KMS-11 (cell line): ENCODE data around the gene ANKRD33B.

Experiments used
- H2AFZ ChIP-seq: fragments of 200-600 bp; sonication (generic); 2 replicates; pipeline ENCODE4 v1.6.1; 2016; ENCODE audit warnings: antibody characterized with exemption, mixed run types, low read depth
- H3K27ac ChIP-seq: fragments of 200-600 bp; sonication (generic); 2 replicates; pipeline ENCODE4 v1.6.1; 2016; ENCODE audit warnings: mild to moderate bottlenecking, mixed run types
- H3K27me3 ChIP-seq: fragments of 200-600 bp; sonication (generic); 2 replicates; pipeline ENCODE4 v1.6.1; 2017; ENCODE audit warnings: mild to moderate bottlenecking, low read depth, mixed run types, moderate library complexity; ENCODE audit not compliant: insufficient read depth
- H3K36me3 ChIP-seq: fragments of 200-600 bp; sonication (generic); 2 replicates; pipeline ENCODE4 v1.6.1; 2017; ENCODE audit warnings: mild to moderate bottlenecking, mixed run types; ENCODE audit not compliant: insufficient read depth
- H3K4me1 ChIP-seq: fragments of 200-600 bp; sonication (generic); 2 replicates; pipeline ENCODE4 v1.6.1; 2016; ENCODE audit warnings: mild to moderate bottlenecking, low read depth, mixed run types; ENCODE audit not compliant: poor library complexity, severe bottlenecking
- H3K4me2 ChIP-seq: fragments of 200-600 bp; sonication (generic); 2 replicates; pipeline ENCODE4 v1.7.0; 2016; ENCODE audit warnings: mild to moderate bottlenecking, mixed run types
- H3K4me3 ChIP-seq: fragments of 200-600 bp; sonication (generic); IDR thresholded peaks from 2 replicates; pipeline ENCODE4 v1.6.1; 2017; ENCODE audit warnings: low read depth, low read length, mixed read lengths; ENCODE audit not compliant: insufficient read depth
- H3K79me2 ChIP-seq: fragments of 200-600 bp; sonication (generic); 2 replicates; pipeline ENCODE4 v1.6.1; 2016; ENCODE audit warnings: low read depth, mixed run types; ENCODE audit not compliant: insufficient read depth
- H3K9ac ChIP-seq: fragments of 200-600 bp; sonication (generic); 2 replicates; pipeline ENCODE4 v1.6.1; 2016; ENCODE audit warnings: mild to moderate bottlenecking, mixed run types
- H4K20me1 ChIP-seq: fragments of 200-600 bp; sonication (generic); 2 replicates; pipeline ENCODE4 v1.6.1; 2016; ENCODE audit warnings: mild to moderate bottlenecking, mixed run types; ENCODE audit not compliant: insufficient read depth
- TF ChIP-seq, protein P1 (sequence below): fragments of 200-600 bp; sonication (generic); conservative IDR thresholded peaks from 2 replicates; pipeline ENCODE4 v1.6.1; 2017; ENCODE audit warnings: low read depth, mild to moderate bottlenecking, antibody characterized with exemption, low read length, moderate library complexity, mixed read lengths

ANKRD33B gene

GRCh38 chr5:10699987-10700386 lies 136.1 kb downstream of the ANKRD33B start:
- H4K20me1 ChIP-seq = no peaks in the 10 kb centered on the region

GRCh38 chr5:10700516-10700915 lies 136.6 kb downstream of the ANKRD33B start:
- Histone ChIP-seq H3K4me3 (no peak overlapping the region), H3K27ac (no peak overlapping the region), H3K36me3 (no peaks in the 10 kb centered on the region), H3K27me3 (no peaks in the 10 kb centered on the region), H3K9ac (no peak overlapping the region), H3K4me1 (peaks cover 5% of the 10 kb centered on the region), H4K20me1 (no peaks in the 10 kb centered on the region), H2AFZ (no peak overlapping the region), H3K79me2 (no peaks in the 10 kb centered on the region), H3K4me2 (no peak overlapping the region)
- TF ChIP-seq, protein P1, sequence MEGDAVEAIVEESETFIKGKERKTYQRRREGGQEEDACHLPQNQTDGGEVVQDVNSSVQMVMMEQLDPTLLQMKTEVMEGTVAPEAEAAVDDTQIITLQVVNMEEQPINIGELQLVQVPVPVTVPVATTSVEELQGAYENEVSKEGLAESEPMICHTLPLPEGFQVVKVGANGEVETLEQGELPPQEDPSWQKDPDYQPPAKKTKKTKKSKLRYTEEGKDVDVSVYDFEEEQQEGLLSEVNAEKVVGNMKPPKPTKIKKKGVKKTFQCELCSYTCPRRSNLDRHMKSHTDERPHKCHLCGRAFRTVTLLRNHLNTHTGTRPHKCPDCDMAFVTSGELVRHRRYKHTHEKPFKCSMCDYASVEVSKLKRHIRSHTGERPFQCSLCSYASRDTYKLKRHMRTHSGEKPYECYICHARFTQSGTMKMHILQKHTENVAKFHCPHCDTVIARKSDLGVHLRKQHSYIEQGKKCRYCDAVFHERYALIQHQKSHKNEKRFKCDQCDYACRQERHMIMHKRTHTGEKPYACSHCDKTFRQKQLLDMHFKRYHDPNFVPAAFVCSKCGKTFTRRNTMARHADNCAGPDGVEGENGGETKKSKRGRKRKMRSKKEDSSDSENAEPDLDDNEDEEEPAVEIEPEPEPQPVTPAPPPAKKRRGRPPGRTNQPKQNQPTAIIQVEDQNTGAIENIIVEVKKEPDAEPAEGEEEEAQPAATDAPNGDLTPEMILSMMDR = no peak

More at GRCh38 chr5:10699987-10700386, 136.1 kb downstream of the ANKRD33B start:
- Histone ChIP-seq H3K4me3 (no peak overlapping the region), H3K9ac (no peak overlapping the region), H3K36me3 (no peaks in the 10 kb centered on the region), H3K4me1 (peaks cover 2% of the 10 kb centered on the region), H3K4me2 (no peak overlapping the region), H3K27me3 (no peaks in the 10 kb centered on the region), H2AFZ (no peak overlapping the region), H3K79me2 (no peaks in the 10 kb centered on the region), H3K27ac (no peak overlapping the region)
- TF ChIP-seq, protein P1 = no peak

GRCh38 chr5:10701567-10702039 lies 137.7 kb downstream of the ANKRD33B start:
- Histone ChIP-seq H4K20me1 (no peaks in the 10 kb centered on the region), H3K4me2 (no peak overlapping the region), H3K4me3 (no peak overlapping the region), H3K4me1 (peaks cover 5% of the 10 kb centered on the region), H3K27ac (no peak overlapping the region), H3K27me3 (no peaks in the 10 kb centered on the region), H2AFZ (no peak overlapping the region), H3K36me3 (no peaks in the 10 kb centered on the region), H3K79me2 (no peaks in the 10 kb centered on the region), H3K9ac (no peak overlapping the region)
- TF ChIP-seq, protein P1 = peak; percentile 75

- H3K4me2 ChIP-seq = no peak overlapping the region
- H3K4me1 ChIP-seq = peaks cover 5% of the 10 kb centered on the region
Observed at GRCh38 chr5:10702040-10702629, 138.3 kb downstream of the ANKRD33B start.

More at GRCh38 chr5:10702040-10702629, 138.3 kb downstream of the ANKRD33B start:
- no peak overlapping the region for H3K9ac ChIP-seq
- H3K79me2 ChIP-seq = no peaks in the 10 kb centered on the region
- H3K4me3 ChIP-seq = no peak overlapping the region
- TF ChIP-seq, protein P1 = no peak
- H3K27me3 ChIP-seq = no peaks in the 10 kb centered on the region
- H2AFZ ChIP-seq = no peak overlapping the region
- H3K36me3 ChIP-seq = no peaks in the 10 kb centered on the region
- H3K27ac ChIP-seq = no peak overlapping the region
- no peaks in the 10 kb centered on the region for H4K20me1 ChIP-seq
